ENCODE results near the gene YWHAH.

DNA sequence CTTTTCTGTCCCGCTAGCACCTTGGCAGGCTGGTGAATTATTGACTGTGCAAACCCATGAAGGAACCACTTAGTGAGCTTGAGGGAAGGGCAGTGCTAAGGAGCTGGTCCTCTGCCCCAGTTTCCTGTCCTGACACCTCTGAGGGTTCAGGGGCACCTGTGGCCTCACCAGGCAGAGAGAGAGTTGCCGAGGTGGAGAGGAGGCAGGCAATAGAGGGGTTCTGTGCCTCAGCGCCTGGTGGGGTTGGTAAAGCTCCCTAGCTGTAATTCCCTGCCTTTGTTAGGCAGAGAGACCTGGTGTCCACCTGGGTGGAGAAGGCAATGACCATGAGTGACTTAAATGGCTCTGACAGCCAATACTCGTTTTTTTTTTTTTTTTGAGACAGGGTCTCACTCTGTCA is 36.3 kb downstream of the YWHAH start:
- no peak for TF ChIP-seq EZH2 (IDR thresholded peaks at IDR 0.05; ENCODE audit: insufficient read depth, poor library complexity, severe bottlenecking)
- no peak for TF ChIP-seq EZH2phosphoT487 (IDR thresholded peaks at IDR 0.05; ENCODE audit: insufficient read depth, low read depth)

All from GM23248 (cell line).